H1 (cell line): Measurements from ENCODE around the gene PGF. TPM values are rescaled to one million over a fixed set of nuclear protein-coding genes. Genes with fewer than 3 reads are reported as not detected.
A peak's percentile ranks its signal among the peaks of the same experiment; 100 is the strongest.

ENCODE experiments used
- CTCF ChIA-PET: fragments of 300-600 bp; sonication (Branson Sonifier 250); formaldehyde crosslinking; loops from one replicate; lab custom pipeline; 2021; ENCODE audit not compliant: partially characterized antibody; lab: Charles Lee
- POLR2A ChIA-PET: fragments of 300-600 bp; sonication (Branson Sonifier 250); formaldehyde crosslinking; loops from one replicate; lab custom pipeline; 2021; ENCODE audit warnings: inconsistent platforms; ENCODE audit not compliant: partially characterized antibody; lab: Charles Lee
- DNase-seq, 2 experiments: peaks; one replicate each; pipeline versions ENCODE4 v3.0.0 to v3.0.0-alpha.2; 2010 to 2022; ENCODE audit warnings: low spot score in 2 of 2, low read depth in 1 of 2, mixed read lengths in 1 of 2
- FAIRE-seq: peaks from 2 replicates; lab custom pipeline; 2011; peaks lifted over from hg19 to GRCh38; lab: Jason Lieb, UNC
- H2AFZ ChIP-seq: 2 replicates; pipeline ENCODE4 v1.8.1; 2012; ENCODE audit warnings: low read length, inconsistent platforms
- H2AK5ac ChIP-seq: 2 replicates; pipeline ENCODE4 v1.6.1; 2013; ENCODE audit warnings: low read depth, low read length
- H2BK120ac ChIP-seq: replicated peaks from 2 replicates; pipeline ENCODE3; 2013; ENCODE audit warnings: low read depth, low read length, inconsistent platforms
- H2BK12ac ChIP-seq: 2 replicates; pipeline ENCODE4 v1.6.1; 2013; ENCODE audit warnings: low read depth, low read length
- H2BK15ac ChIP-seq: 2 replicates; pipeline ENCODE4 v1.6.1; 2013; ENCODE audit warnings: low read length
- H2BK20ac ChIP-seq: 2 replicates; pipeline ENCODE4 v1.6.1; 2013; ENCODE audit warnings: low read length
- H2BK5ac ChIP-seq: 2 replicates; pipeline ENCODE4 v1.6.1; 2013; ENCODE audit warnings: low read depth, low read length
- H3K14ac ChIP-seq: 2 replicates; pipeline ENCODE4 v1.6.1; 2013; ENCODE audit warnings: inconsistent platforms; ENCODE audit not compliant: insufficient read length
- H3K18ac ChIP-seq: 2 replicates; pipeline ENCODE4 v1.6.1; 2013; ENCODE audit warnings: low read length; ENCODE audit errors: extremely low read depth
- H3K23ac ChIP-seq: 2 replicates; pipeline ENCODE4 v1.6.1; 2013; ENCODE audit warnings: inconsistent platforms; ENCODE audit not compliant: insufficient read length
- H3K23me2 ChIP-seq: 2 replicates; pipeline ENCODE4 v1.6.1; 2013; ENCODE audit warnings: low read depth, low read length
- H3K27ac ChIP-seq: 2 replicates; pipeline ENCODE4 v1.6.1; 2011; ENCODE audit warnings: low read depth, low read length, inconsistent platforms
- H3K27me3 ChIP-seq, 4 experiments: replicated peaks in 1 of 4; 1 replicate in 1 of 4; 2 replicates in 3 of 4; pipeline versions ENCODE4 v1.6.1 to v1.8.1; 2011 to 2013; ENCODE audit warnings: low read length in 3 of 4, mild to moderate bottlenecking in 3 of 4, inconsistent platforms in 2 of 4, mixed read lengths in 2 of 4, moderate library complexity in 1 of 4; ENCODE audit not compliant: control insufficient read depth in 3 of 4, insufficient read depth in 3 of 4; ENCODE audit errors: extremely low read depth in 1 of 4
- H3K36me3 ChIP-seq, 4 experiments: 2 replicates each; pipeline versions ENCODE4 v1.6.1 to v1.8.1; 2011 to 2013; ENCODE audit warnings: mild to moderate bottlenecking in 4 of 4, low read length in 3 of 4, moderate library complexity in 2 of 4, control low read depth in 1 of 4, inconsistent platforms in 1 of 4; ENCODE audit not compliant: insufficient read depth in 4 of 4, control insufficient read depth in 2 of 4
- H3K4ac ChIP-seq: replicated peaks from 2 replicates; pipeline ENCODE3; 2013; ENCODE audit warnings: low read length, low read depth, mixed read lengths, inconsistent platforms; ENCODE audit not compliant: insufficient read length
- H3K4me1 ChIP-seq, 4 experiments: replicated peaks in 1 of 4; 1 replicate in 1 of 4; 2 replicates in 3 of 4; pipeline versions ENCODE4 v1.6.1 to v1.8.1; 2011 to 2013; ENCODE audit warnings: low read length in 3 of 4, inconsistent platforms in 2 of 4, mixed read lengths in 1 of 4; ENCODE audit not compliant: insufficient read depth in 4 of 4, control insufficient read depth in 3 of 4
- H3K4me2 ChIP-seq, 2 experiments: 2 replicates each; pipeline versions ENCODE4 v1.6.1 to v1.8.1; 2011 to 2013; ENCODE audit warnings: low read depth in 2 of 2, low read length in 2 of 2, control low read depth in 1 of 2, inconsistent platforms in 1 of 2, mild to moderate bottlenecking in 1 of 2; ENCODE audit not compliant: insufficient read depth in 1 of 2
- H3K4me3 ChIP-seq, 4 experiments: fragments of 200-600, 300-600 bp in 1 of 4; sonication (generic), shearing (Covaris generic), sonication (Bioruptor Twin) in 1 of 4; 2 replicates each; pipeline versions ENCODE4 v1.5.1 to v1.8.1; 2011 to 2016; ENCODE audit warnings: low read length in 4 of 4, low read depth in 3 of 4, control low read depth in 2 of 4, inconsistent platforms in 2 of 4, mild to moderate bottlenecking in 2 of 4, mixed read lengths in 1 of 4, moderate library complexity in 1 of 4; ENCODE audit not compliant: insufficient read depth in 2 of 4; ENCODE audit errors: extremely low read depth in 1 of 4
- H3K56ac ChIP-seq: replicated peaks from 2 replicates; pipeline ENCODE3; 2013; ENCODE audit warnings: low read depth, mild to moderate bottlenecking, mixed read lengths, low read length, inconsistent platforms; ENCODE audit not compliant: insufficient read length
- H3K79me1 ChIP-seq: 2 replicates; pipeline ENCODE4 v1.6.1; 2013; ENCODE audit warnings: low read depth, low read length, control low read depth
- H3K79me2 ChIP-seq, 2 experiments: 2 replicates each; pipeline versions ENCODE4 v1.6.1 to v1.8.1; 2012 to 2013; ENCODE audit warnings: low read length in 2 of 2, mild to moderate bottlenecking in 2 of 2, inconsistent platforms in 1 of 2; ENCODE audit not compliant: insufficient read depth in 2 of 2, control insufficient read depth in 1 of 2
- H3K9ac ChIP-seq, 4 experiments: replicated peaks in 1 of 4; 1 replicate in 1 of 4; 2 replicates in 3 of 4; pipeline versions ENCODE4 v1.6.1 to v1.8.1; 2011 to 2013; ENCODE audit warnings: low read depth in 3 of 4, low read length in 3 of 4, control low read depth in 2 of 4, mild to moderate bottlenecking in 2 of 4, moderate library complexity in 2 of 4, inconsistent platforms in 1 of 4; ENCODE audit errors: extremely low read depth in 1 of 4
- H3K9me3 ChIP-seq, 2 experiments: 2 replicates each; pipeline versions ENCODE4 v1.6.1 to v1.8.1; 2012 to 2013; ENCODE audit warnings: mild to moderate bottlenecking in 2 of 2, moderate library complexity in 2 of 2, control low read depth in 1 of 2, inconsistent platforms in 1 of 2, low read depth in 1 of 2, low read length in 1 of 2, mixed read lengths in 1 of 2; ENCODE audit not compliant: insufficient read depth in 2 of 2
- H4K20me1 ChIP-seq, 2 experiments: replicated peaks in 1 of 2; 2 replicates each; pipeline versions ENCODE3 to v1.8.1; 2011 to 2013; ENCODE audit warnings: inconsistent platforms in 2 of 2, low read length in 2 of 2, mild to moderate bottlenecking in 1 of 2; ENCODE audit not compliant: insufficient read depth in 2 of 2, control insufficient read depth in 1 of 2
- H4K5ac ChIP-seq: 2 replicates; pipeline ENCODE4 v1.6.1; 2013; ENCODE audit warnings: low read length, low read depth, mixed read lengths, inconsistent platforms; ENCODE audit not compliant: insufficient read length
- H4K8ac ChIP-seq: 2 replicates; pipeline ENCODE4 v1.8.0; 2013; ENCODE audit warnings: mild to moderate bottlenecking, moderate library complexity, low read length, inconsistent platforms; ENCODE audit not compliant: insufficient read depth; ENCODE audit errors: extremely low read depth
- H4K91ac ChIP-seq: replicated peaks from 2 replicates; pipeline ENCODE3; 2013; ENCODE audit warnings: low read length, mixed read lengths, inconsistent platforms; ENCODE audit not compliant: insufficient read length
- EZH2 ChIP-seq: fragments of 200-600 bp; sonication (generic); IDR thresholded peaks from 2 replicates; pipeline ENCODE4 v1.7.1; 2012; ENCODE audit warnings: low read depth, mild to moderate bottlenecking, moderate library complexity, low read length, inconsistent platforms; ENCODE audit not compliant: severe bottlenecking
- KDM1A ChIP-seq: fragments of 200-600, 300-600 bp; sonication (generic); IDR thresholded peaks from 2 replicates; pipeline ENCODE4 v1.7.1; 2016; ENCODE audit warnings: mild to moderate bottlenecking, low read length, borderline replicate concordance
- NANOG ChIP-seq: IDR thresholded peaks from 2 replicates; pipeline ENCODE4 v1.6.1; 2011; ENCODE audit warnings: low read length, low read depth, mild to moderate bottlenecking, inconsistent platforms; ENCODE audit not compliant: insufficient read depth, poor library complexity, severe bottlenecking
- WGBS, 2 experiments: shearing (Covaris generic) in 1 of 2; methylation state at CpG; one replicate each; pipeline versions ENCODE4 v1.1.6 to v1.1.7; 2013 to 2015; ENCODE audit warnings: low lambda C conversion rate in 2 of 2, mixed read lengths in 2 of 2, inconsistent platforms in 1 of 2, low coverage in 1 of 2, missing lambda C conversion rate in 1 of 2; ENCODE audit not compliant: insufficient replicate concordance in 2 of 2, insufficient coverage in 1 of 2, insufficient read length in 1 of 2; ENCODE audit errors: extremely low coverage in 1 of 2, missing lambda C conversion rate in 1 of 2; 5-methylcytosine and 5-hydroxymethylcytosine counted together
- polyA plus RNA-seq, 7 experiments: library from polyadenylated mRNA; depleted of rRNA in 3 of 7; stranded (reverse) in 5 of 7; unstranded in 2 of 7; fragments of >200 nt in 5 of 7; fragments of 200-250 nt in 2 of 7; gene quantifications; 1 replicate in 5 of 7; 2 replicates in 1 of 7; 4 replicates in 1 of 7; pipeline versions ENCODE4 v1.2.1 to v1.2.3, GENCODE V29; 2011 to 2013; ENCODE audit warnings: missing spikeins in 2 of 7, mixed read lengths in 2 of 7
- total RNA-seq: library from RNA; stranded (reverse); fragmentation: NEBNext Ultra II Directional; extraction: Animal tissue kit (Norgen Biotek cat#: 25700); gene quantifications from 2 replicates; pipeline ENCODE4 v1.2.1, GENCODE V29; 2021
- TF ChIP-seq, protein P1 (sequence below): IDR thresholded peaks from 2 replicates; pipeline ENCODE4 v1.6.1; 2012; ENCODE audit warnings: inconsistent platforms

PGF gene
- total and polyA plus RNA-seq, 2 of the 8 experiments (the other 6 are each of a cell fraction or from before 2014, with no cell fraction given) = 2.1 to 4.1 TPM

DNA sequence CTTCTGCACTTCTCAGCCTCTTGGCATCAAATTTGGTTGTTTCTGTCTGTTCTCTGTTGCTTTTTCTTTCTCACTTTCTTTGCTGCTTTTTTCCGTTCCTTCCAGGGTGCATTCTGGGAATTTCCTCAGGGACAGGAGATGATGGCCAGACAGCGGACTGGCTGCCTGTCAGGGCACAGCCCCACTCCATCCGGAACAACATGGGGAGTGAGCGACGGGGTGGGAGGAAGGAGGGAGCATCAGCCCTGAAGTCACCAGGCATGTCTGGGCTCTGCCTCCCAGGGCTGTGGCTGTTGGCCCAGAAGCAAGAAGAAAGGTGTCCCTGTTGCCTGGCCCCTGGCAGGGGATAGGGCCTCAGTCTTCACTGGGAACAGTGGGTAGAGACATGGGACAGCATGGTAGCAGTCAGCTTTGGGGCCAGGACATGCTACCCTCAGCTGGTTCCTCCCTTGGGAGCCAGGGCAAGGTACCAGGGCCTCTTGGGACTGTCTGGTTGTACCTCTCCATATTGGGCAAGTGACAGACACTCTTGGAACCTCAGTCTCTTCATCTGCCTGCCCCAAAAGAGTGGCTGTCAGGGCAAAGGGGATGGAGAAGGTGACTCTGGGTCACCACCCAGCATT is 8.6 kb downstream of the PGF start:
- no peak overlapping the region for H2AK5ac ChIP-seq
- no peak overlapping the region; a peak in 2 of 7 replicates for H3K9ac ChIP-seq
- peak overlapping the region; percentile 89; the same call in 1 of the 2 replicates for H2AFZ ChIP-seq
- H3K56ac ChIP-seq = no peak overlapping the region
- ChIA-PET POLR2A (interaction anchor here (1.0 to 1.8 kb wide), 5 partner anchors 15 to 41 kb away, joined by 3 to 4 read pairs (median 3); partner anchors contain the start of gene RPS6KL1), CTCF (interaction anchor here (0.8 to 11.9 kb wide), 26 partner anchors 8 to 373 kb away, joined by 3 to 146 read pairs (median 9); partner anchors contain the start of genes ACYP1, EIF2B2, PGF and RPS6KL1)
- no peak overlapping the region for H3K4me3 ChIP-seq
- H3K4ac ChIP-seq = no peak overlapping the region
- H4K91ac ChIP-seq = no peak overlapping the region
- no peak overlapping the region for H4K8ac ChIP-seq
- 65% methylated on average over 5 of the region's 5 CpGs; no CpG with 5 or more reads in 1 of the 2 experiments for WGBS, 2 experiments
- 0 out of 2 replicates have a peak overlapping the region, but pooled peaks have one; percentile 10 for H3K27ac ChIP-seq
- no peak overlapping the region for H3K18ac ChIP-seq
- no peak overlapping the region for H2BK5ac ChIP-seq
- no peak overlapping the region for H4K5ac ChIP-seq
- no peak for DNase-seq
- H3K79me1 ChIP-seq = no peaks in the 10 kb centered on the region
- peaks cover 0 to 10% (median 2%) of the 10 kb centered on the region in 4 experiments; a peak in 4 of 7 replicates for H3K4me1 ChIP-seq
- H2BK15ac ChIP-seq = no peak overlapping the region; the same call in 1 of the 2 replicates
- H2BK20ac ChIP-seq = no peak overlapping the region
- H3K4me2 ChIP-seq = no peak overlapping the region
- no peaks in the 10 kb centered on the region for H3K79me2 ChIP-seq
- no peak overlapping the region for H2BK12ac ChIP-seq
- H3K23me2 ChIP-seq = no peaks in the 10 kb centered on the region
- H2BK120ac ChIP-seq = no peak overlapping the region
- TF ChIP-seq, protein P1, sequence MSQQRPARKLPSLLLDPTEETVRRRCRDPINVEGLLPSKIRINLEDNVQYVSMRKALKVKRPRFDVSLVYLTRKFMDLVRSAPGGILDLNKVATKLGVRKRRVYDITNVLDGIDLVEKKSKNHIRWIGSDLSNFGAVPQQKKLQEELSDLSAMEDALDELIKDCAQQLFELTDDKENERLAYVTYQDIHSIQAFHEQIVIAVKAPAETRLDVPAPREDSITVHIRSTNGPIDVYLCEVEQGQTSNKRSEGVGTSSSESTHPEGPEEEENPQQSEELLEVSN = no peak
- no peak for TF ChIP-seq NANOG
- TF ChIP-seq EZH2 = no peak
- TF ChIP-seq KDM1A = 0 out of 2 replicates have a peak, but pooled peaks have one; percentile 6
- no peak overlapping the region for H3K23ac ChIP-seq
- no peaks in the 10 kb centered on the region for H3K36me3 ChIP-seq
- no peaks in the 10 kb centered on the region for H3K27me3 ChIP-seq
- no peaks in the 10 kb centered on the region for H4K20me1 ChIP-seq
- H3K9me3 ChIP-seq = no peaks in the 10 kb centered on the region
- no peak for FAIRE-seq
- H3K14ac ChIP-seq = no peak overlapping the region
